Uterus (tissue), 4 donors: Measurements from ENCODE around the gene HPS4. TPM values are rescaled to one million over a fixed set of nuclear protein-coding genes. Genes with fewer than 3 reads are reported as not detected.
A peak's percentile ranks its signal among the peaks of the same experiment; 100 is the strongest.

Experiments used
- DNase-seq, 2 donors: peaks; one replicate each; pipeline ENCODE4 v3.0.0-alpha.2; 2019 to 2020
- H3K27ac ChIP-seq, 2 donors: fragments of 200-600 bp; sonication (generic); 1 replicate in 1 of 2; 2 replicates in 1 of 2; pipeline ENCODE4 v1.5.1; 2016 to 2018
- H3K27me3 ChIP-seq, 2 donors: fragments of 200-600 bp; sonication (generic); one replicate each; pipeline ENCODE4 v1.5.1; 2018 to 2019; ENCODE audit warnings: control low read depth in 1 of 2
- H3K36me3 ChIP-seq, 2 donors: fragments of 200-600 bp; sonication (generic); one replicate each; pipeline ENCODE4 v1.5.1; 2019; ENCODE audit warnings: control low read depth in 1 of 2
- H3K4me1 ChIP-seq, 2 donors: fragments of 200-600 bp; sonication (generic); one replicate each; pipeline ENCODE4 v1.5.1; 2018 to 2019; ENCODE audit warnings: control low read depth in 1 of 2
- H3K4me3 ChIP-seq, 2 donors: fragments of 200-600 bp; sonication (generic); 1 replicate in 1 of 2; 2 replicates in 1 of 2; pipeline ENCODE4 v1.5.1; 2018 to 2019; ENCODE audit warnings: mild to moderate bottlenecking in 1 of 2
- H3K9me3 ChIP-seq, 2 donors: fragments of 200-600 bp; sonication (generic); one replicate each; pipeline ENCODE4 v1.5.1; 2019; ENCODE audit warnings: control low read depth in 1 of 2
- POLR2A ChIP-seq, 2 donors: fragments of 450-650 bp; IDR thresholded peaks; one replicate each; pipeline ENCODE4 v1.6.1; 2016; ENCODE audit warnings: antibody characterized with exemption in 2 of 2, mild to moderate bottlenecking in 1 of 2, moderate library complexity in 1 of 2
- intact Hi-C: fragments of 100-400 bp; cut with DNase I; formaldehyde crosslinking; loops from one replicate; pipeline ENCODE4 v1.15.1; 2023; ENCODE audit warnings: low total_unique reads
- total RNA-seq, 4 donors: library from RNA; depleted of rRNA in 3 of 4; stranded (reverse); fragments of >200 nt in 3 of 4; gene quantifications; one replicate each; pipeline versions ENCODE4 v1.1.0 to v1.2.4, GENCODE V29; 2014 to 2023
- TF ChIP-seq, protein P1 (sequence below), 4 experiments: fragments of 200-600 bp in 2 of 4; fragments of 450-650 bp in 2 of 4; sonication (generic) in 2 of 4; IDR thresholded peaks; one replicate each; pipeline ENCODE4 v1.5.1; 2016 to 2019; ENCODE audit warnings: antibody characterized with exemption in 4 of 4, mild to moderate bottlenecking in 2 of 4, moderate library complexity in 1 of 4
- donor health status: DM: yes; HTN: yes; CAD: no.

Gene HPS4
- total RNA-seq, 4 donors from 2014 or later = 23.5 to 65.6 (median 43.5) TPM

DNA sequence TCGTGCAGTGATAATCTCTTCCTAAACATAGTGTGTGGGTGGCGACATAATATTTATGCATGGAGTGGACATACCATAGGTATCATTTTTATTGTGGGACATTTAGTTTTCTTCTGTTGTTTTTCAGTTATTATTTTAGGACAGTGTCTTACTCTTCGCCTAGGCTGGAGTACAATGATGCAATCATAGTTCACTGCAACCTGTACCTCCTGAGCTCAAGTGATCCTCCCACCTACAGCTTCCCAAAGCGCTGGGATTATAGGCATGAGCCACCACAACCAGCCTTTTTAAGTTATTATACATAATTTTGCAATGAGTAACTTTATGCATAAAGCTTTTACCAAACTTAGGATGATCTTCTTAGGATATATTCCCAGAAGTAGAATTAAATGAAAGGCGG lies 2.8 kb upstream of the HPS4 start:
- no peak for DNase-seq
- TF ChIP-seq POLR2A (IDR thresholded peaks at IDR 0.05) = no peak
- TF ChIP-seq, protein P1, sequence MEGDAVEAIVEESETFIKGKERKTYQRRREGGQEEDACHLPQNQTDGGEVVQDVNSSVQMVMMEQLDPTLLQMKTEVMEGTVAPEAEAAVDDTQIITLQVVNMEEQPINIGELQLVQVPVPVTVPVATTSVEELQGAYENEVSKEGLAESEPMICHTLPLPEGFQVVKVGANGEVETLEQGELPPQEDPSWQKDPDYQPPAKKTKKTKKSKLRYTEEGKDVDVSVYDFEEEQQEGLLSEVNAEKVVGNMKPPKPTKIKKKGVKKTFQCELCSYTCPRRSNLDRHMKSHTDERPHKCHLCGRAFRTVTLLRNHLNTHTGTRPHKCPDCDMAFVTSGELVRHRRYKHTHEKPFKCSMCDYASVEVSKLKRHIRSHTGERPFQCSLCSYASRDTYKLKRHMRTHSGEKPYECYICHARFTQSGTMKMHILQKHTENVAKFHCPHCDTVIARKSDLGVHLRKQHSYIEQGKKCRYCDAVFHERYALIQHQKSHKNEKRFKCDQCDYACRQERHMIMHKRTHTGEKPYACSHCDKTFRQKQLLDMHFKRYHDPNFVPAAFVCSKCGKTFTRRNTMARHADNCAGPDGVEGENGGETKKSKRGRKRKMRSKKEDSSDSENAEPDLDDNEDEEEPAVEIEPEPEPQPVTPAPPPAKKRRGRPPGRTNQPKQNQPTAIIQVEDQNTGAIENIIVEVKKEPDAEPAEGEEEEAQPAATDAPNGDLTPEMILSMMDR (IDR thresholded peaks at IDR 0.05) = no peak
- Histone ChIP-seq H3K36me3 (no peaks in the 10 kb centered on the region), H3K4me3 (no peak overlapping the region), H3K27ac (no peak overlapping the region), H3K4me1 (peaks cover 7 to 19% of the 10 kb centered on the region in 2 donors), H3K9me3 (no peaks in the 10 kb centered on the region), H3K27me3 (no peaks in the 10 kb centered on the region)
- intact Hi-C loops = no loop called here

DNA sequence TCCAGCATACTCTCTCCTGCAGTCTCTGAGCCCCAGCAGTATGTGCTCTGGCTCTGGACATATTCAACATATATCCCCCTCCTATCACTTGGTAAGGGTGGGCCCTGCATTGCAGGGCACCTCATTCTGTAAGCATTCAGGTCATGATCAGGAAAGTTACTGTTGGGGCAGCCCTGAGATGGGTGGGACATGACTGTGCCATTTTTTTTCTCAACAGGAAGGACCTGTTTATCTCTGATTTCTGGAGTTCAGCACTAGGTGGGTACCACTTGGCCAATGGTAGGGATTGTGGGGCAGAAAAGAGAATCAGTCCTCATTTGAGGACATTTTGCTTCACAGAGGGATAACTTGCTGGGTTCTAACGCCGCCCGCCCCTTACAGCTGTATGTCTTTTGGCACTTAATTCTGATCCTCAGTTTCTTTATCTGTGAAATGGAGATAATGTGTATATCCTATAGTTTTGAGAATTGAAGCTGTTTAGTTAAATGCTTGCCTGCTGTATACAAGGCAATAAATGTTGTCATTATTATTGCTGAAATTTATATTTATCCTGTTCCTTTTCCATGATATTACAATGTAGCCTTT lies 2.3 kb upstream of the HPS4 start:
- no peaks in the 10 kb centered on the region for H3K36me3 ChIP-seq
- DNase-seq = no peak
- no peaks in the 10 kb centered on the region for H3K27me3 ChIP-seq
- TF ChIP-seq, protein P1 (IDR thresholded peaks at IDR 0.05) = no peak
- no peak for TF ChIP-seq POLR2A (IDR thresholded peaks at IDR 0.05)
- no peak overlapping the region for H3K27ac ChIP-seq
- no peaks in the 10 kb centered on the region for H3K9me3 ChIP-seq
- intact Hi-C loops = no loop called here
- no peak overlapping the region for H3K4me3 ChIP-seq
- peaks cover 7 to 19% of the 10 kb centered on the region in 2 donors for H3K4me1 ChIP-seq

DNA sequence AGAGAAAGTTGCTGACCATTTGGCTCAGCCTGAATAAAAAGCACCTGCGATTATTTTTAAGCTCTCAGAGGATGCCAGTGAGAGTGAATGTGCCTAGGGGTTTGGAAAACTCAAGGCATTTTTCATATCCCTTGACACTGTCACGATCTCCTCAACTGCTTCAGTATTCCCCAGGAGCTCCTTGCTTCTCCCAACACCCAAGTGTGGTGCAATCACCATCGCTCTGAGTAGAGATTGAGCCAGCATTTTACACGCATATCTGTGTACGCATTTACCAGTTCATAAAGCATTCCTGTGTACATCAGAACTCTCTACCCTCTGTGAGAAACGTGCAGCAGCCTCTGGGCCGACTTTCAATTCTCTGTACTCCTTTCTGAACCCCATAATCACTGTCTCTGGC lies 1.4 kb upstream of the HPS4 start:
- peak overlapping the region in 1 of 2 donors; percentile 94 for H3K27ac ChIP-seq
- no peaks in the 10 kb centered on the region for H3K9me3 ChIP-seq
- no peak for TF ChIP-seq POLR2A (IDR thresholded peaks at IDR 0.05)
- TF ChIP-seq, protein P1 (IDR thresholded peaks at IDR 0.05) = no peak
- DNase-seq = no peak
- H3K36me3 ChIP-seq = no peaks in the 10 kb centered on the region
- peaks cover 13 to 19% of the 10 kb centered on the region in 2 donors for H3K4me1 ChIP-seq
- no peaks in the 10 kb centered on the region for H3K27me3 ChIP-seq
- intact Hi-C loops = no loop called here
- H3K4me3 ChIP-seq = no peak overlapping the region

DNA sequence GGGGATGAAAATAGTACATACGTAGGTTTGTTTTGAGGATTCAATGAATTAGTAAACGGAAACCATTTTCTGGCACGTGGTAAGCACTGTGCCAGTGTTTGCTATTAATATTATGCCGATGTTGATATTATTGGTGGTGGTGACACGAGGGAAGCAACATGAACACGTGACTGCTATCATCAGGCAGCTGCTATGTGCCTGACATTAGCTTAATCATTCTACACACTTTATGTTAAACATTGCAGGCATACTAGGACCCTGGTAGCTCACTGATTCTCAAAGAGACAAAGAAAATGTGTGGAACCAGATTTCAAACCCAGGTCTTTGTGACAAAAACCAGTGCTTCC lies 750 bp upstream of the HPS4 start:
- Histone ChIP-seq H3K27ac (peak overlapping the region; percentile 88 to 94), H3K4me1 (peaks cover 14 to 24% of the 10 kb centered on the region in 2 donors), H3K36me3 (no peaks in the 10 kb centered on the region), H3K9me3 (no peaks in the 10 kb centered on the region), H3K4me3 (peak overlapping the region; percentile 80 to 96), H3K27me3 (no peaks in the 10 kb centered on the region)
- no peak for TF ChIP-seq POLR2A (IDR thresholded peaks at IDR 0.05)
- TF ChIP-seq, protein P1 (IDR thresholded peaks at IDR 0.05) = no peak
- intact Hi-C loops = no loop called here
- no peak for DNase-seq

DNA sequence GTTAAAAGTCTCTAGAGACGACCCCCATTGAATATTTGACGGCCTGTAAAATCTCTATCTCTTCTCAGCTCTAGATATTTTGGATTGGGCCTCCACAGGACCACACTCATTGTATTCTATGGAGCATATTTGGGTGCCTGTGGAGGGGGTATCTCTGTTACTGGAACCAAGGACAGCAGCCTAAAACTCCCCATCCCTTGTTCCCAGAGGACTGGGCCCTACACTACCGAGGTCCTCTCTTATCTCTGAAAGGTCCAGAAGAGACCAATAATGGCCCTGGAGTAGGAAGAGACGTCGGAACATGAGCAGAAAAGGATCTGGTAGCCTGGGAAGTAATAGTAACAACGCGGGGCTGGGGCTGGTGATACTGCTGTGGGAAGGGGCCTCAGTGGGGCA lies 542 bp downstream of the HPS4 start:
- peak overlapping the region; percentile 88 to 94 for H3K27ac ChIP-seq
- DNase-seq = no peak
- peak overlapping the region; percentile 80 to 96 for H3K4me3 ChIP-seq
- peaks cover 14 to 27% of the 10 kb centered on the region in 2 donors for H3K4me1 ChIP-seq
- H3K9me3 ChIP-seq = no peaks in the 10 kb centered on the region
- TF ChIP-seq, protein P1 (IDR thresholded peaks at IDR 0.05) = no peak
- TF ChIP-seq POLR2A (IDR thresholded peaks at IDR 0.05) = no peak
- no peaks in the 10 kb centered on the region for H3K27me3 ChIP-seq
- intact Hi-C loops = no loop called here
- no peaks in the 10 kb centered on the region for H3K36me3 ChIP-seq
